Measurements from ENCODE around the gene DLG2. TPM values are rescaled to one million over a fixed set of nuclear protein-coding genes. Genes with fewer than 3 reads are reported as not detected.

DLG2 gene
- total and polyA plus RNA-seq, 9 of the 15 experiments (the other 6 are each of a cell fraction or from before 2014, with no cell fraction given): 0.52 to 1.6 (median 0.95) TPM

GRCh38 chr11:83924795-83925542 lies 1702.2 kb downstream of the DLG2 start:
- H3K9me1 ChIP-seq (ENCODE audit: control insufficient read depth, insufficient read depth, low read length): no peaks in the 10 kb centered on the region
- no peaks in the 10 kb centered on the region for H3K9me3 ChIP-seq (replicated peaks; ENCODE audit: control insufficient read depth, insufficient read depth, low read depth, low read length)
- intact Hi-C loops (cut with micrococcal nuclease) (no loop called here), in situ Hi-C loops (cut with MboI) (no loop called here)
- ATAC-seq: no peak
- no TSS peak for BruUV-seq (replicated peaks)
- DNase-seq (ENCODE audit: extremely low read depth in 1 of 4, low spot score in 3 of 4): no peak
- no peaks in the 10 kb centered on the region for H3K36me3 ChIP-seq (ENCODE audit: control insufficient read depth, insufficient read depth, low read length)
- H3K4me2 ChIP-seq (ENCODE audit: insufficient read depth, low read length): no peak overlapping the region
- ChIA-PET CTCF (ENCODE audit: low intra/inter-chr PET ratio) (no interaction called here), POLR2A (no interaction called here)
- no peak for FAIRE-seq
- H4K20me1 ChIP-seq (replicated peaks; ENCODE audit: control insufficient read depth, insufficient read depth, low read length): no peaks in the 10 kb centered on the region
- 3% methylated on average over 6 of the region's 6 CpGs for WGBS (ENCODE audit: insufficient coverage, low coverage, missing lambda C conversion rate)
- no peaks in the 10 kb centered on the region for H3K79me2 ChIP-seq (ENCODE audit: control insufficient read depth, insufficient read depth, low read length)
- H3K9ac ChIP-seq (ENCODE audit: insufficient read depth in 1 of 2, low read depth in 2 of 2, low read length in 2 of 2): no peak overlapping the region
- no peak for TF ChIP-seq LEF1 (IDR thresholded peaks at IDR 0.05)
- TF ChIP-seq HDAC3 (IDR thresholded peaks at IDR 0.05; ENCODE audit: borderline replicate concordance, partially characterized antibody): no peak
- no peak for TF ChIP-seq FOXK2 (conservative IDR thresholded peaks at IDR 0.05 in 1 of 2, IDR thresholded peaks at IDR 0.05 in 1 of 2; ENCODE audit: low read depth in 2 of 2)
- no peak for TF ChIP-seq ELF2 (CRISPR knock-in tag; IDR thresholded peaks at IDR 0.05)
- TF ChIP-seq PURB (CRISPR knock-in tag; IDR thresholded peaks at IDR 0.05; ENCODE audit: low read depth): no peak
- H2AFZ ChIP-seq (ENCODE audit: low read depth, low read length): no peak overlapping the region
- no peaks in the 10 kb centered on the region for H3K27me3 ChIP-seq (ENCODE audit: control insufficient read depth in 2 of 2, insufficient read depth in 2 of 2, low read length in 2 of 2)
- no peak overlapping the region for H3K4me3 ChIP-seq
- H3K27ac ChIP-seq (ENCODE audit: extremely low read depth, low read depth, low read length): no peak overlapping the region
- no peaks in the 10 kb centered on the region for H3K4me1 ChIP-seq (replicated peaks in 1 of 2; ENCODE audit: control insufficient read depth in 2 of 2, insufficient read depth in 2 of 2, low read length in 2 of 2)

- intact Hi-C loops (cut with micrococcal nuclease) (no loop called here), in situ Hi-C loops (cut with MboI) (no loop called here)
- Histone ChIP-seq H3K27ac (ENCODE audit: extremely low read depth, low read depth, low read length) (no peak overlapping the region), H4K20me1 (replicated peaks; ENCODE audit: control insufficient read depth, insufficient read depth, low read length) (no peaks in the 10 kb centered on the region), H3K36me3 (ENCODE audit: control insufficient read depth, insufficient read depth, low read length) (no peaks in the 10 kb centered on the region), H3K9me1 (ENCODE audit: control insufficient read depth, insufficient read depth, low read length) (no peaks in the 10 kb centered on the region), H3K4me2 (ENCODE audit: insufficient read depth, low read length) (no peak overlapping the region), H3K9ac (ENCODE audit: insufficient read depth in 1 of 2, low read depth in 2 of 2, low read length in 2 of 2) (no peak overlapping the region), H3K9me3 (replicated peaks; ENCODE audit: control insufficient read depth, insufficient read depth, low read depth, low read length) (no peaks in the 10 kb centered on the region), H3K4me3 (no peak overlapping the region), H3K27me3 (ENCODE audit: control insufficient read depth in 2 of 2, insufficient read depth in 2 of 2, low read length in 2 of 2) (no peaks in the 10 kb centered on the region), H3K4me1 (replicated peaks in 1 of 2; ENCODE audit: control insufficient read depth in 2 of 2, insufficient read depth in 2 of 2, low read length in 2 of 2) (no peaks in the 10 kb centered on the region), H3K79me2 (ENCODE audit: control insufficient read depth, insufficient read depth, low read length) (no peaks in the 10 kb centered on the region), H2AFZ (ENCODE audit: low read depth, low read length) (no peak overlapping the region)
- DNase-seq (ENCODE audit: extremely low read depth in 1 of 4, low spot score in 3 of 4) (no peak), ATAC-seq (no peak), FAIRE-seq (no peak)
- ChIA-PET CTCF (ENCODE audit: low intra/inter-chr PET ratio) (no interaction called here), POLR2A (no interaction called here)
- TF ChIP-seq CBFA2T2 (conservative IDR thresholded peaks at IDR 0.05): no peak
- TF ChIP-seq CCNT2 (IDR thresholded peaks at IDR 0.05; ENCODE audit: borderline replicate concordance, extremely low read depth, insufficient read length, low read depth, low read length): no peak
- TF ChIP-seq KAT8 (IDR thresholded peaks at IDR 0.05; ENCODE audit: low read depth): no peak
- TF ChIP-seq ZNF57 (CRISPR knock-in tag; IDR thresholded peaks at IDR 0.05): no peak
- no peak for TF ChIP-seq EWSR1 (IDR thresholded peaks at IDR 0.05; ENCODE audit: borderline replicate concordance, low read depth, partially characterized antibody)
- TF ChIP-seq THRA (IDR thresholded peaks at IDR 0.05): no peak
- TF ChIP-seq TRIM28 (IDR thresholded peaks at IDR 0.05): no peak
- 0% methylated on average over 1 of the region's 1 CpG for WGBS (ENCODE audit: insufficient coverage, low coverage, missing lambda C conversion rate)
- BruUV-seq (replicated peaks): no TSS peak
Measured at GRCh38 chr11:83923961-83924360, 1703.2 kb downstream of the DLG2 start.

Measured in K562 (cell line).